Fibroblast of the aortic adventitia (primary cell): Measurements from ENCODE around the gene LRIT1. TPM values are rescaled to one million over a fixed set of nuclear protein-coding genes. Genes with fewer than 3 reads are reported as not detected.
"Not testable (repeated sequence)": the region's sequence is repeated elsewhere in the genome, so short reads cannot be mapped to it uniquely, and the experiment has no call there.

Experiments used
- DNase-seq: peaks from one replicate; pipeline ENCODE4 v3.0.0-alpha.2; 2010; ENCODE audit warnings: low read depth
- H3K4me3 ChIP-seq: 2 replicates; pipeline ENCODE4 v1.5.1; 2011; ENCODE audit warnings: low read depth, mild to moderate bottlenecking, control low read depth, low read length, moderate library complexity
- total RNA-seq: library from RNA; depleted of rRNA; stranded (reverse); fragments of >200 nt; gene quantifications from 2 replicates; pipeline ENCODE4 v1.2.3, GENCODE V29; 2012; ENCODE audit warnings: low replicate concordance
- TF ChIP-seq, protein P1 (sequence below): IDR thresholded peaks from 2 replicates; pipeline ENCODE4 v1.5.1; 2011; ENCODE audit warnings: mild to moderate bottlenecking, low read length, control low read depth, inconsistent platforms; ENCODE audit not compliant: insufficient read depth

Gene LRIT1, protein sequence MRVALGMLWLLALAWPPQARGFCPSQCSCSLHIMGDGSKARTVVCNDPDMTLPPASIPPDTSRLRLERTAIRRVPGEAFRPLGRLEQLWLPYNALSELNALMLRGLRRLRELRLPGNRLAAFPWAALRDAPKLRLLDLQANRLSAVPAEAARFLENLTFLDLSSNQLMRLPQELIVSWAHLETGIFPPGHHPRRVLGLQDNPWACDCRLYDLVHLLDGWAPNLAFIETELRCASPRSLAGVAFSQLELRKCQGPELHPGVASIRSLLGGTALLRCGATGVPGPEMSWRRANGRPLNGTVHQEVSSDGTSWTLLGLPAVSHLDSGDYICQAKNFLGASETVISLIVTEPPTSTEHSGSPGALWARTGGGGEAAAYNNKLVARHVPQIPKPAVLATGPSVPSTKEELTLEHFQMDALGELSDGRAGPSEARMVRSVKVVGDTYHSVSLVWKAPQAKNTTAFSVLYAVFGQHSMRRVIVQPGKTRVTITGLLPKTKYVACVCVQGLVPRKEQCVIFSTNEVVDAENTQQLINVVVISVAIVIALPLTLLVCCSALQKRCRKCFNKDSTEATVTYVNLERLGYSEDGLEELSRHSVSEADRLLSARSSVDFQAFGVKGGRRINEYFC
- not detected in 2 replicates for total RNA-seq

DNA sequence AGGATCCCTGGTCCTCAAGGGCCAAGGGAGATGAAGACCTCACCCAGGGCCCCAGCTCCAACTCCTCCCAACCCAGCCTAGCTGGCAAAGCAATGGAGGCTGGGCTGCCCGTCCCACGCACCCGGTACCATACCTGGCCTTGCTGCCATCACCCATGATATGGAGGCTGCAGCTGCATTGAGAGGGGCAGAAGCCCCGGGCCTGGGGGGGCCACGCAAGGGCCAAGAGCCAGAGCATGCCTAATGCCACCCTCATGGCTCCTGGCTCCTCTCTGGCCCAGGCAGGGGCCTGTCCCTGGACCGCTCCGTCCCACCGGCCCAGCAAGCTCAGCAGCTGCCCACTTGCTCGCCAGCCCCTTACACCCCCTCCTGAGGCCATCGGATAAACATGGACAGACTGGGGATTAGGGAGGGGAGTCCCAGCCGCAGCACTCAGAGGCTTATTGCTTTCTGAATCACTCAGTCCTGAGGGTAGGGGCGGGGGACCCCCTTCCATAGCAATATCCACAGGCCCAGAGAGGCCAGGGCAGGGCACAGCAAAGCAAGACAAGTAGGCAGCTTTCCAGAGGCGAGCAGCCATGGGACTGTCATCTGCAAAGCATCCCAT is at the start of gene LRIT1:
TSS of gene LRIT1 (minus strand) at position 362 of the 606 bp plus-strand sequence. CDS start at position 255, 107 bp downstream.
- TF ChIP-seq, protein P1, sequence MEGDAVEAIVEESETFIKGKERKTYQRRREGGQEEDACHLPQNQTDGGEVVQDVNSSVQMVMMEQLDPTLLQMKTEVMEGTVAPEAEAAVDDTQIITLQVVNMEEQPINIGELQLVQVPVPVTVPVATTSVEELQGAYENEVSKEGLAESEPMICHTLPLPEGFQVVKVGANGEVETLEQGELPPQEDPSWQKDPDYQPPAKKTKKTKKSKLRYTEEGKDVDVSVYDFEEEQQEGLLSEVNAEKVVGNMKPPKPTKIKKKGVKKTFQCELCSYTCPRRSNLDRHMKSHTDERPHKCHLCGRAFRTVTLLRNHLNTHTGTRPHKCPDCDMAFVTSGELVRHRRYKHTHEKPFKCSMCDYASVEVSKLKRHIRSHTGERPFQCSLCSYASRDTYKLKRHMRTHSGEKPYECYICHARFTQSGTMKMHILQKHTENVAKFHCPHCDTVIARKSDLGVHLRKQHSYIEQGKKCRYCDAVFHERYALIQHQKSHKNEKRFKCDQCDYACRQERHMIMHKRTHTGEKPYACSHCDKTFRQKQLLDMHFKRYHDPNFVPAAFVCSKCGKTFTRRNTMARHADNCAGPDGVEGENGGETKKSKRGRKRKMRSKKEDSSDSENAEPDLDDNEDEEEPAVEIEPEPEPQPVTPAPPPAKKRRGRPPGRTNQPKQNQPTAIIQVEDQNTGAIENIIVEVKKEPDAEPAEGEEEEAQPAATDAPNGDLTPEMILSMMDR, result no peak
- DNase-seq, result no peak
- no peak within 1 kb of the TSS for H3K4me3 ChIP-seq

DNA sequence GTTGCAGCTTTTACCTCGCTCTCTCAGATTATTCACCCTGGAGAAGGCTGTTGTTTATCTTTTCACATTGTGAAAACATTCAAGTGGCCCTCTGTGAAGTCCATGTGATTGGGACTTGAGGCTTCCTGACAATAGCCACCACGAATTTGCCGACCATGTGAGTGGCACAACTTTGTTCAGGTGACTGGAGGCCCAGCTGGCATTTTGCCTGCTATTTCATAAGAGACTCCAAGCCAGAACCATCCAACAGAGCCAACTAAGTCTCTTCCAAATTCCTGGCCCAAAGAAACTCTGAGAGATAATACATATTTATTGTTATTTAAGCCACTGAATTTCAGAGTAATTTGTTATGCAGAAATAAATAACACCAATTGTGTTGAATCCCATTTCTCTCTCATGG is 48.9 kb upstream of the LRIT1 start:
- no peak overlapping the region for H3K4me3 ChIP-seq
- no peak for DNase-seq
- TF ChIP-seq, protein P1, result no peak

DNA sequence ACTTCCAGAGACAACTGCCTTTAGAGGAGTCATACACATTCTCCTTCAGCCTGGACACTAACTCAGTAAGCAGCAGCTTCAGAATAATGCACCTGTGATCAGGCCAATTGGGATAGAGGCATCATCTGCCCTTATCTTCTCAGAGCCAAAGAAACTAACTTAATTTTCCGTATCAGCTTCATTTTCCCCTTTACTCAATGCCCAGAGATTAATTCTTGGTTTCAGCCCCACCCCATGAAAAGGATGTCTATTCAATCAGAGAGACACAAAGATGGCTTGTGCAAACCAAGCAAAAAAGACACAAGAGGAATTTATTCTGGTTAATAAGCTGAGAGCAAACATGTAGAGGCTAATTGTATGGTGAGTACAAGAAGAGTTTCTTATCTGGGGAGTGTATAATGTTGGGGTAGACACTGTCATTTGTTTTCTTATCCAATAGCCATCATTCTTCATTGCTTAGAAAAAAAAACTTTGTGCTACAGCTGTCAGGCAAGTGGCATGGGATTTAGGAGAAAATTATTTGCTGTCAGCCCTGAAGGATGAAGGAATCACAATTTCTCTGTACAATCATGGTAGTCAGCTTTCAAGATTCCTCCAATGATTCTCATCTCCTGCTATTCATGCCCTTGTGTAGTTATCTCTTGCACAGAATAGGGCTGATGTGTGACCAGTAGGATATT is 48.3 kb upstream of the LRIT1 start:
- TF ChIP-seq, protein P1, result no peak
- no peak for DNase-seq
- H3K4me3 ChIP-seq, result no peak overlapping the region

DNA sequence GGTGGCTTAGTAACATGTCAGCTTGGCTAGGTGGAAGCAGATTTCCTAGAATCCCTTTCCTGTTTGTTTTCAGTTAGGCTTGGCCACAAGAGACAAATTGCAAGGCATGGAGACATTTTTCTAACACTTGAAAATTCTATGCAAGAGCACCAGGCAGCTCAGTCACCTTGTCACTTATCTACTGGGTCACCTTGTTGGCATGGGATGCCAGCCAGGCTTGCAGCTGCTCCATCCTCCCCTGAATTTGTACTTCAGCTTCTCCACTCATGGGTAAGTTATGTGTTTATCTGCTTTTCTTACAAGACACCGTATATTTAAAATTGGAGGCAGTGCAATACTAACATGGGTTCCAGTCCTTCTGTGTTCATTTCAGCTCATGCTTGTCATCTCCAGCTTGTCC is 46.8 kb upstream of the LRIT1 start:
- DNase-seq, result no peak
- TF ChIP-seq, protein P1, result no peak
- no peak overlapping the region for H3K4me3 ChIP-seq

DNA sequence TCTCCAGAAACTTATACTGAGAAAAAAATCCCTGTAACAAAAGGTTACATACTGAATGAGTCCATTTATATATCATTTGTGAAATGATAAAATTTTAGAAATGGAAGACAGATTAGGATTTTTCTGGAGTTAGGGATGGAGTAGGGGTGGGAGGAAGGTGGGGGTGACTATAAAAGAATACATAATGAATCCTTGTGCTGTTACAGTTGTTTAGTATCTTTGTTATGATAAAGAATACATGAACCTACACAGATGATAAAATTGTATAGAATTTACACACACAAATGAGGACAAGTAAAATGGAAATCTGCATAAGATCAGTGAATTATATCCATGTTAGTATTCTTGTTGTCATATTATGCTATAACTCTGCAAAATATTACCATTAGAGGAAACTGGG is 45.3 kb upstream of the LRIT1 start:
- TF ChIP-seq, protein P1, result no peak

DNA sequence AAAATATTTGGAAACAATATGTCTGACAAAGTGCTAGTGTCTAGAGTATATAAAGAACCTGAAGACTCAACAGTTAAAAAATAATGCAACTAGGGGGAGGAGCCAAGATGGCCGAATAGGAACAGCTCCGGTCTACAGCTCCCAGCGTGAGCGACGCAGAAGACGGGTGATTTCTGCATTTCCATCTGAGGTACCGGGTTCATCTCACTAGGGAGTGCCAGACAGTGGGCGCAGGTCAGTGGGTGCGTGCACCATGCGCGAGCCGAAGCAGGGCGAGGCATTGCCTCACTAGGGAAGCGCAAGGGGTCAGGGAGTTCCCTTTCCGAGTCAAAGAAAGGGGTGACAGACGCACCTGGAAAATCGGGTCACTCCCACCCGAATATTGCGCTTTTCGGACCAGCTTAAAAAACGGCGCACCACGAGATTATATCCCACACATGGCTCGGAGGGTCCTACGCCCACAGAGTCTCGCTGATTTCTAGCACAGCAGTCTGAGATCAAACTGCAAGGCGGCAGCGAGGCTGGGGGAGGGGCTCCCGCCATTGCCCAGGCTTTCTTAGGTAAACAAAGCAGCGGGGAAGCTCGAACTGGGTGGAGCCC is 38.6 kb upstream of the LRIT1 start:
- DNase-seq, H3K4me3 ChIP-seq: not testable (repeated sequence)

More for the DNA sequence above, 45.3 kb upstream of the LRIT1 start:
- H3K4me3 ChIP-seq, result no peak overlapping the region
- DNase-seq, result no peak
